ENCODE data around the gene CYP27B1. TPM values are rescaled to one million over a fixed set of nuclear protein-coding genes. Genes with fewer than 3 reads are reported as not detected.

The CYP27B1 gene
- total RNA-seq, 4 donors from 2014 or later, result 0.40 to 2.5 (median 2.3) TPM; not detected in 1

DNA sequence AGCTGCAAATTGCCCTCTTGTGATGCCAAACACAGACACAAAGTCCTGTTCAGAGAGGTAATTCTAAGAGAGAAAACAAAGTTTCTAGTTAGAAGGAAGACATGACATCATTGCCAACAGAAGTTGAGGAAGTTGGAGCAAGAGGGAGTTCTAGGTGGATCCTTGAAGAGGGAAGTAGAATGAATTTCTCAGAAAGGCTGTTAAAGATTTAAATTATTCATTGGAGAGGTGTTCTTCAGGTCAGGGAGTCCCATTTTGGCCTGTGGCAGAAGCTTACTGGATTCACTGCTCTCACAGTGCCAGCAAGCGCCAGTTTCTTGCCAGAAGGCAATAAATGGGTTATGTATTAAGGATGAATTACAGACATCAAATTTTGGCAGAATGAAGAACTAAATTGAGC, 31.1 kb upstream of the CYP27B1 start:
- TF ChIP-seq, protein P1, sequence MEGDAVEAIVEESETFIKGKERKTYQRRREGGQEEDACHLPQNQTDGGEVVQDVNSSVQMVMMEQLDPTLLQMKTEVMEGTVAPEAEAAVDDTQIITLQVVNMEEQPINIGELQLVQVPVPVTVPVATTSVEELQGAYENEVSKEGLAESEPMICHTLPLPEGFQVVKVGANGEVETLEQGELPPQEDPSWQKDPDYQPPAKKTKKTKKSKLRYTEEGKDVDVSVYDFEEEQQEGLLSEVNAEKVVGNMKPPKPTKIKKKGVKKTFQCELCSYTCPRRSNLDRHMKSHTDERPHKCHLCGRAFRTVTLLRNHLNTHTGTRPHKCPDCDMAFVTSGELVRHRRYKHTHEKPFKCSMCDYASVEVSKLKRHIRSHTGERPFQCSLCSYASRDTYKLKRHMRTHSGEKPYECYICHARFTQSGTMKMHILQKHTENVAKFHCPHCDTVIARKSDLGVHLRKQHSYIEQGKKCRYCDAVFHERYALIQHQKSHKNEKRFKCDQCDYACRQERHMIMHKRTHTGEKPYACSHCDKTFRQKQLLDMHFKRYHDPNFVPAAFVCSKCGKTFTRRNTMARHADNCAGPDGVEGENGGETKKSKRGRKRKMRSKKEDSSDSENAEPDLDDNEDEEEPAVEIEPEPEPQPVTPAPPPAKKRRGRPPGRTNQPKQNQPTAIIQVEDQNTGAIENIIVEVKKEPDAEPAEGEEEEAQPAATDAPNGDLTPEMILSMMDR (IDR thresholded peaks at IDR 0.05), result no peak
- TF ChIP-seq EP300 (IDR thresholded peaks at IDR 0.05; ENCODE audit: low read depth) (no peak), POLR2A (IDR thresholded peaks at IDR 0.05) (no peak), POLR2AphosphoS5 (IDR thresholded peaks at IDR 0.05) (no peak)
- H3K27me3 ChIP-seq, result no peaks in the 10 kb centered on the region
- no peaks in the 10 kb centered on the region for H3K9me3 ChIP-seq
- peaks cover 0 to 60% (median 21%) of the 10 kb centered on the region in 4 donors for H3K36me3 ChIP-seq
- H3K4me3 ChIP-seq, result no peak overlapping the region
- WGBS, 2 donors (ENCODE audit: low coverage in 1 of 2), result 50 to 68% methylated on average over 1 of the region's 1 CpG
- intact Hi-C loops (cut with DNase I; ENCODE audit: low total_unique reads), result no loop called here
- H3K27ac ChIP-seq, result no peak overlapping the region
- DNase-seq, result no peak
- peaks cover 0 to 6% (median 0%) of the 10 kb centered on the region in 4 donors for H3K4me1 ChIP-seq
- in situ Hi-C loops (cut with MboI; ENCODE audit: low pct_ligation_motif_present in 1 of 4, low pct_unique_long_range_greater_than_20kb in 1 of 4, low sequenced_read_pairs in 3 of 4), result no loop called here

DNA sequence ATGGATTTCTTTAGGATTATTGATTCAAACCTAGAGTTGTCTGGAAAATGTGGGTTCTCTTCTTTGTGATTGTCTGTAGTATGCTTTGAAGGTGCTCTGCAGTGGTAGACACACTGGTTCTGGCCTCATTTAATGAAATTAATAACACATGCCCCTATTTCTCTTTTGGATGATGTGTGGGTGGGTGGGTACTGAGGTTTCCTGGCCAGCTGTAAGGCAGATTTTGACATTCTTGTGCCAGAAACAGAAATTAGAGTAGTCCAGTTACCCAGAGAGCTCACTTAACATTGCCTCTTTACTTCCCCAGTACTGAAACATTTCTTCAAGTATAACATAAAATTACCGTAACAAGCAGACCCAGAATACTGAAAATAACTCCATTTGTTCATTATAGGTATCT, 30.1 kb upstream of the CYP27B1 start:
- 95 to 100% methylated on average over 1 of the region's 1 CpG for WGBS, 2 donors (ENCODE audit: low coverage in 1 of 2)
- no peak overlapping the region for H3K4me3 ChIP-seq
- H3K27me3 ChIP-seq, result no peaks in the 10 kb centered on the region
- DNase-seq, result no peak
- TF ChIP-seq POLR2A (IDR thresholded peaks at IDR 0.05) (no peak), POLR2AphosphoS5 (IDR thresholded peaks at IDR 0.05) (no peak), EP300 (IDR thresholded peaks at IDR 0.05; ENCODE audit: low read depth) (no peak)
- TF ChIP-seq, protein P1 (IDR thresholded peaks at IDR 0.05), result no peak
- H3K9me3 ChIP-seq, result no peaks in the 10 kb centered on the region
- in situ Hi-C loops (cut with MboI; ENCODE audit: low pct_ligation_motif_present in 1 of 4, low pct_unique_long_range_greater_than_20kb in 1 of 4, low sequenced_read_pairs in 3 of 4) (no loop called here), intact Hi-C loops (cut with DNase I; ENCODE audit: low total_unique reads) (no loop called here)
- peaks cover 0 to 6% (median 0%) of the 10 kb centered on the region in 4 donors for H3K4me1 ChIP-seq
- H3K36me3 ChIP-seq, result peaks cover 0 to 66% (median 26%) of the 10 kb centered on the region in 4 donors
- no peak overlapping the region for H3K27ac ChIP-seq

DNA sequence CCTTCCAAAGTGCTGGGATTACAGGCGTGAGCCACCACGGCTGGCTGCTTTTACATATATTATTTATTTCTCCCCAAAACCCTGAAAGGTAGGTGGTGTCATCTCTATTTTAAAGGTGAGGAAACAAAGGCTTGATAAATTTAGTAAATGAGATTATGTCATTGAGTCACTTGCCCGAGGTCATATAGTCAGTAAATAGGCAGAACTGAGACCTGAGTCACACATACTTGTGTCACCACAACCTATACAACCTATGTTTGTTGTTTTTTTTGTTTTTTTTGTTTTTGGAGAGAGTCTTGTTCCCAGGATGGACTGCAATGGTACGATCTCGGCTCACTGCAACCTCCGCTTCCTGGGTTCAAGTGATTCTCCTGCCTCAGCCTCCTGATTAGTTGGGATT, 28.5 kb upstream of the CYP27B1 start:
- WGBS, 2 donors (ENCODE audit: low coverage in 1 of 2), result 92% methylated on average over 4 to 6 of the region's 6 CpGs
- intact Hi-C loops (cut with DNase I; ENCODE audit: low total_unique reads) (no loop called here), in situ Hi-C loops (cut with MboI; ENCODE audit: low pct_ligation_motif_present in 1 of 4, low pct_unique_long_range_greater_than_20kb in 1 of 4, low sequenced_read_pairs in 3 of 4) (no loop called here)
- TF ChIP-seq EP300 (IDR thresholded peaks at IDR 0.05; ENCODE audit: low read depth) (no peak), POLR2A (IDR thresholded peaks at IDR 0.05) (no peak)
- Histone ChIP-seq H3K4me3 (no peak overlapping the region), H3K36me3 (peaks cover 0 to 56% (median 27%) of the 10 kb centered on the region in 4 donors), H3K9me3 (no peaks in the 10 kb centered on the region), H3K27me3 (no peaks in the 10 kb centered on the region), H3K27ac (no peak overlapping the region), H3K4me1 (peaks cover 0 to 6% (median 0%) of the 10 kb centered on the region in 4 donors)
- no peak for DNase-seq

DNA sequence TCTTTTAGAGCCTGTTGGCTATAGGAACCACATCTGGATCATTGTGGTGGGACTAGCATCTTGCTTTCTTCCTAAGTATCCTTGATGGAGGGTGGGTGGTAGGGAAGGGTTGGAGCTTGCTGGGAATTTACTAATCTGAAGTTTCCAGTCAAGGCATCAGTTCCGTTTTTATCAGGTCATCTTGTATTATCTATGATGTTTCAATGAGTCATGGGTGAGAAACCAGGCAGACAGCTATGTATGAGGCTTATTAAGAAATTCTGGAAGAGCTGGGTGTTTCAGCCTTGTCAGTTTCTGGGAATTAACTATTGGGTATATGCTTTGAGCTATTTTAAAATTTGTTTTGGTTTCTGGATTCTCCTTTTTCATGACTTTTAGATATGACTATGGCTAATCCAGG, 27.0 kb upstream of the CYP27B1 start:
- WGBS, 2 donors (ENCODE audit: low coverage in 1 of 2), result 29 to 53% methylated on average over 1 of the region's 1 CpG
- H3K4me3 ChIP-seq, result no peak overlapping the region
- in situ Hi-C loops (cut with MboI; ENCODE audit: low pct_ligation_motif_present in 1 of 4, low pct_unique_long_range_greater_than_20kb in 1 of 4, low sequenced_read_pairs in 3 of 4) (no loop called here), intact Hi-C loops (cut with DNase I; ENCODE audit: low total_unique reads) (no loop called here)
- peaks cover 0 to 6% (median 0%) of the 10 kb centered on the region in 4 donors for H3K4me1 ChIP-seq
- no peak for DNase-seq
- peaks cover 0 to 53% (median 21%) of the 10 kb centered on the region in 4 donors for H3K36me3 ChIP-seq
- H3K27ac ChIP-seq, result no peak overlapping the region
- TF ChIP-seq, protein P1 (IDR thresholded peaks at IDR 0.05), result no peak
- TF ChIP-seq POLR2A (IDR thresholded peaks at IDR 0.05) (no peak), EP300 (IDR thresholded peaks at IDR 0.05; ENCODE audit: low read depth) (no peak), POLR2AphosphoS5 (IDR thresholded peaks at IDR 0.05) (no peak)
- H3K27me3 ChIP-seq, result no peaks in the 10 kb centered on the region
- no peaks in the 10 kb centered on the region for H3K9me3 ChIP-seq

DNA sequence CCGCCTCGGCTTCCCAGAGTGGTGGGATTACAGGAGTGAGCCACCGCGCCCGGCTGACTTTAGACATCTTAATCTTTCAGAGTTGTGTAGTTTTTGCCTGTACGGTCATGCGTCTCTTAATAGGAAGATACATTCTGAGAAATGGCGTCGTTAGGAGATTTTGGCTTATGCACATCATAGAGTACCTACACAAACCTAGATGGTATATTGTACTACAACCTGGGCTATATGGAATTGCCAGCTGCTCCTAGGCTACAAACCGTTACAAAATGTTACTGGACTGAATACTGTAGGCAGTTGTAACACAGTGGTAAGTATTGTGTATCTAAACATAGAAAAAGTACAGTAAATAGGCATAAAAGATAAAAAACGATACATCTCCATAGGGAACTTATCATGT, 17.0 kb upstream of the CYP27B1 start:
- Histone ChIP-seq H3K36me3 (peaks cover 0 to 23% (median 10%) of the 10 kb centered on the region in 4 donors), H3K4me3 (no peak overlapping the region), H3K27me3 (no peaks in the 10 kb centered on the region), H3K4me1 (peaks cover 11 to 21% (median 14%) of the 10 kb centered on the region in 4 donors), H3K27ac (no peak overlapping the region), H3K9me3 (no peaks in the 10 kb centered on the region)
- intact Hi-C loops (cut with DNase I; ENCODE audit: low total_unique reads) (no loop called here), in situ Hi-C loops (cut with MboI; ENCODE audit: low pct_ligation_motif_present in 1 of 4, low pct_unique_long_range_greater_than_20kb in 1 of 4, low sequenced_read_pairs in 3 of 4) (no loop called here)
- WGBS, 2 donors (ENCODE audit: low coverage in 1 of 2), result 87 to 91% methylated on average over 7 to 11 of the region's 11 CpGs
- DNase-seq, result no peak
- TF ChIP-seq EP300 (IDR thresholded peaks at IDR 0.05; ENCODE audit: low read depth) (no peak), POLR2A (IDR thresholded peaks at IDR 0.05) (no peak), POLR2AphosphoS5 (IDR thresholded peaks at IDR 0.05) (no peak)
- TF ChIP-seq, protein P1 (IDR thresholded peaks at IDR 0.05), result no peak
